ENCODE measurements around the gene SPATA18.

GRCh38 chr4:52036886-52037530 is 14.1 kb upstream of the SPATA18 start:
- no peak for TF ChIP-seq CTCF (IDR thresholded peaks at IDR 0.05)
- no peak for TF ChIP-seq POLR2A (IDR thresholded peaks at IDR 0.05)

Data from thyroid gland (tissue), 4 donors.